T-cell (primary cell): ENCODE measurements around the gene MIB2. TPM values are rescaled to one million over a fixed set of nuclear protein-coding genes. Genes with fewer than 3 reads are reported as not detected.

Source experiments
- ATAC-seq, 4 experiments: fragments of 200-7000 bp in 3 of 4; fragments of 150-1000 bp in 1 of 4; cut with Tn5 transposase; replicated peaks in 1 of 4; 1 replicate in 3 of 4; 2 replicates in 1 of 4; pipeline ENCODE4 v1.10.0; 2021; ENCODE audit warnings: moderate library complexity in 3 of 4, mild to moderate bottlenecking in 2 of 4, moderate number of reproducible peaks in 1 of 4
- CTCF ChIA-PET, 2 donors: fragments of 300-600 bp; sonication (Branson Sonifier 250); formaldehyde crosslinking; loops; one replicate each; lab custom pipeline; 2022; ENCODE audit warnings: antibody characterized with exemption in 2 of 2; lab: Charles Lee
- POLR2A ChIA-PET, 2 donors: fragments of 300-600 bp; sonication (Branson Sonifier 250); formaldehyde crosslinking; loops; one replicate each; lab custom pipeline; 2022; ENCODE audit warnings: antibody characterized with exemption in 2 of 2; lab: Charles Lee
- DNase-seq, 35 experiments: peaks; one replicate each; pipeline versions ENCODE4 v3.0.0 to v3.0.0-alpha.2; 2013 to 2023
- H3K27ac ChIP-seq: one replicate; pipeline ENCODE4 v1.5.1; 2013; ENCODE audit warnings: low read length
- H3K27me3 ChIP-seq, 2 experiments: replicated peaks in 1 of 2; 1 replicate in 1 of 2; 2 replicates in 1 of 2; pipeline versions ENCODE4 v1.6.1 to v1.7.0; 2013; ENCODE audit warnings: low read length in 1 of 2, mixed read lengths in 1 of 2; ENCODE audit not compliant: control insufficient read depth in 2 of 2, insufficient read depth in 2 of 2; ENCODE audit errors: extremely low read depth in 1 of 2
- H3K36me3 ChIP-seq, 2 donors: 1 replicate in 1 of 2; 2 replicates in 1 of 2; pipeline versions ENCODE4 v1.6.1 to v1.7.0; 2013; ENCODE audit warnings: low read length in 1 of 2; ENCODE audit not compliant: control insufficient read depth in 2 of 2, insufficient read depth in 1 of 2; ENCODE audit errors: extremely low read depth in 1 of 2
- H3K4me1 ChIP-seq, 2 experiments: 1 replicate in 1 of 2; 2 replicates in 1 of 2; pipeline versions ENCODE4 v1.6.1 to v1.7.0; 2013; ENCODE audit warnings: low read length in 2 of 2, mixed read lengths in 1 of 2; ENCODE audit not compliant: insufficient read depth in 2 of 2, control insufficient read depth in 1 of 2; ENCODE audit errors: extremely low read depth in 1 of 2
- H3K4me3 ChIP-seq, 2 donors: 1 replicate in 1 of 2; 2 replicates in 1 of 2; pipeline versions ENCODE4 v1.5.1 to v1.7.0; 2013; ENCODE audit warnings: mild to moderate bottlenecking in 2 of 2, low read length in 1 of 2, moderate library complexity in 1 of 2; ENCODE audit not compliant: control insufficient read depth in 1 of 2; ENCODE audit errors: extremely low read depth in 1 of 2
- H3K9me3 ChIP-seq: 2 replicates; pipeline ENCODE4 v1.7.0; 2013
- H3K27ac Mint-ChIP-seq, 2 donors: one replicate each; pipeline ENCODE4 v1.8.0; 2020 to 2021; ENCODE audit warnings: mild to moderate bottlenecking in 2 of 2, mixed read lengths in 2 of 2
- H3K27me3 Mint-ChIP-seq, 2 donors: one replicate each; pipeline ENCODE4 v1.8.0; 2021 to 2022; ENCODE audit warnings: mixed read lengths in 2 of 2
- H3K36me3 Mint-ChIP-seq: one replicate; pipeline ENCODE4 v1.8.0; 2021; ENCODE audit warnings: mixed read lengths
- H3K4me1 Mint-ChIP-seq, 3 donors: one replicate each; pipeline ENCODE4 v1.8.0; 2020 to 2022; ENCODE audit warnings: mixed read lengths in 3 of 3, mild to moderate bottlenecking in 1 of 3
- H3K4me3 Mint-ChIP-seq, 3 donors: one replicate each; pipeline ENCODE4 v1.8.0; 2020 to 2022; ENCODE audit warnings: mild to moderate bottlenecking in 3 of 3, mixed read lengths in 3 of 3, moderate library complexity in 3 of 3
- H3K9me3 Mint-ChIP-seq, 3 donors: one replicate each; pipeline ENCODE4 v1.8.0; 2020 to 2022; ENCODE audit warnings: mixed read lengths in 3 of 3
- WGBS: methylation state at CpG from one replicate; pipeline ENCODE4 v1.1.5; 2013; ENCODE audit warnings: missing lambda C conversion rate; ENCODE audit not compliant: insufficient coverage; 5-methylcytosine and 5-hydroxymethylcytosine counted together
- total RNA-seq, 35 experiments: library from RNA in 6 of 35; stranded (reverse) in 6 of 35; fragments of 120-200 nt in 1 of 35; gene quantifications; one replicate each; pipeline versions ENCODE4 v1.2.1 to v1.2.4 and lab custom pipeline; 2013 to 2026

Gene MIB2
- total RNA-seq, 5 donors from 2014 or later (not counting 1 experiment from before 2014, with no cell fraction given) = 68.9 to 105 (median 103) TPM

DNA sequence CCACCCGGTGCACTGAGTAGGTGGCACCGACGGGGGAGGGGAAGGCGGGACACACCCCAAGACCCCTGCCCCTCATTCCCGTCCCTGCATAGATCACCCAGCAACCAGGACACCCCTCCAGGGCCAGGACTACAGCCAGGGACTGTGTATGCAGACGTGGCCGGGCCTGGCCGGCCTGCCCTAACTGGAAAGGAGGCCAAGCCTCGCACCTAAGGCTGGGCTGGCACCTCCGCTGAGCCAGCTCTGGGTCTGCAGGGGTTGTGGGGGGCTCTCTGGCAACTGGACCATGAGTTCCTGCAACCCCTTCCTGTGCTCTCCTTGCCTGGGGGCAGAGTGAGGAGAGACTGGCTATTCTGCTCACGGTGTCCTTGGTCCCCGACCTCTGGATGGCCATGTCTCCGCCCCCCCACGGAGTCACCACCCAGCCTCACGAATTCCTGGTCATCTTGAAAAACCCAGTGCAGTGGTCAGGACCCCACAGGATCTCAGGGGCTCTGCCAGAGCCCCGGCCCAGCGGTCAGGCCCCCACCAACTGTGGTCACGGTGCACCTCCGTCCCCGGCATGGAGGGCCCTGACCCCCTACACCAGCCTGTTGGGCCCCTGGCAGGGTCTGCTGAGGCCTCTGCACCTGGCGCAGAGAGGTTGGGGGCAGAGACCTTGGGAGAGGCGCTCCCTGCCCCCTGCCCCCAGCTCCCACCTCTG is 14.3 kb upstream of the MIB2 start:
- WGBS = 90% methylated on average over 15 of the region's 22 CpGs
- ATAC-seq = no peak
- no peak for DNase-seq
- H3K27ac Mint-ChIP-seq = no peak overlapping the region
- H3K36me3 ChIP-seq = no peaks in the 10 kb centered on the region
- peak overlapping the region; percentile 60 to 70 (median 69) for H3K4me3 Mint-ChIP-seq
- H3K9me3 ChIP-seq = no peaks in the 10 kb centered on the region
- ChIA-PET POLR2A (no interaction called here), CTCF (no interaction called here)
- H3K27me3 ChIP-seq = peaks cover 0 to 31% of the 10 kb centered on the region in 2 experiments
- no peak overlapping the region for H3K27ac ChIP-seq
- no peaks in the 10 kb centered on the region for H3K36me3 Mint-ChIP-seq
- peaks cover 6 to 22% of the 10 kb centered on the region in 2 experiments for H3K4me1 ChIP-seq
- H3K9me3 Mint-ChIP-seq = no peaks in the 10 kb centered on the region
- H3K4me3 ChIP-seq = no peak overlapping the region
- H3K27me3 Mint-ChIP-seq = peaks cover 0 to 6% of the 10 kb centered on the region in 2 donors
- peaks cover 7 to 13% (median 12%) of the 10 kb centered on the region in 3 donors for H3K4me1 Mint-ChIP-seq

DNA sequence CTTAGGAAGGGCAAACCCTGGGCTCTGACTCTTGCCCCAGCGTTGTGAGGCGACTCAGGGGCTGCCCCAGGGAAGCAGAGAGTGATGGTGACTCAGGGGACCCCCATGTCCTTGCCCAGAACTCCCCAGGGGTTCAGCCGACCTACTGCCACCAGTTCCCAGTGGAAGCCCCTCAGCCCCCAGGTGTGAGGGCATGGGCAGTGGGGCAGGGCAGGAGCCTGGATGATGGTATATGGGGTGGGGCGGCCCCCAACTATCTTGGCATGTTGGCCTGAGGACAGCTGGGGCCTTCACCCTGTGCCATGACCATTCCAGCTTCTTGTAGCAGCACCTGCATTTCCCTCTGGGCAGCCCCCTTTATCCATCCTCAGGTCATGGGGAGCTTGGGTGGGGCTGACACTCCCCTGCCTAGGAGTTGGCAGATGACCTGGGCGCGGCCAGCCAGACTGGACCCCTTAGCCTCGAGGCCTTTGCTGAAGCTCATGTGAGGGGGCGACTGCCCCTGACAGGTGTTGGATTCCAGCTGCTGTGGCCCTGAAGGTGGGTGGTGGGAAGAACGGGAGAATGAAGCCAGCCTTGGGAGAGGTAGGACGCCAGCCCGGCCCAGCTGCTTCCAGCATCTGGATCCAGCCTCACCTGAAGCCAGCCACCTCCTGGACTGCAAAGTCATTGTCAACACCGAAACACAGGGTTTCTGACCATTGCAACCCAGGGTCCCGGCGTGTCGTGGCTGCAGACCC is 13.6 kb upstream of the MIB2 start:
- Histone ChIP-seq H3K36me3 (no peaks in the 10 kb centered on the region), H3K27me3 (peaks cover 0 to 31% of the 10 kb centered on the region in 2 experiments), H3K4me3 (no peak overlapping the region), H3K4me1 (peaks cover 8 to 25% of the 10 kb centered on the region in 2 experiments), H3K9me3 (no peaks in the 10 kb centered on the region), H3K27ac (no peak overlapping the region)
- ChIA-PET CTCF (no interaction called here), POLR2A (no interaction called here)
- Mint-ChIP-seq H3K4me3 (peak overlapping the region in 1 of 3 donors; percentile 70), H3K9me3 (no peaks in the 10 kb centered on the region), H3K27ac (no peak overlapping the region), H3K27me3 (peaks cover 0 to 6% of the 10 kb centered on the region in 2 donors), H3K36me3 (no peaks in the 10 kb centered on the region), H3K4me1 (peaks cover 9 to 15% (median 14%) of the 10 kb centered on the region in 3 donors)
- ATAC-seq = no peak
- 93% methylated on average over 12 of the region's 15 CpGs for WGBS
- DNase-seq = no peak

DNA sequence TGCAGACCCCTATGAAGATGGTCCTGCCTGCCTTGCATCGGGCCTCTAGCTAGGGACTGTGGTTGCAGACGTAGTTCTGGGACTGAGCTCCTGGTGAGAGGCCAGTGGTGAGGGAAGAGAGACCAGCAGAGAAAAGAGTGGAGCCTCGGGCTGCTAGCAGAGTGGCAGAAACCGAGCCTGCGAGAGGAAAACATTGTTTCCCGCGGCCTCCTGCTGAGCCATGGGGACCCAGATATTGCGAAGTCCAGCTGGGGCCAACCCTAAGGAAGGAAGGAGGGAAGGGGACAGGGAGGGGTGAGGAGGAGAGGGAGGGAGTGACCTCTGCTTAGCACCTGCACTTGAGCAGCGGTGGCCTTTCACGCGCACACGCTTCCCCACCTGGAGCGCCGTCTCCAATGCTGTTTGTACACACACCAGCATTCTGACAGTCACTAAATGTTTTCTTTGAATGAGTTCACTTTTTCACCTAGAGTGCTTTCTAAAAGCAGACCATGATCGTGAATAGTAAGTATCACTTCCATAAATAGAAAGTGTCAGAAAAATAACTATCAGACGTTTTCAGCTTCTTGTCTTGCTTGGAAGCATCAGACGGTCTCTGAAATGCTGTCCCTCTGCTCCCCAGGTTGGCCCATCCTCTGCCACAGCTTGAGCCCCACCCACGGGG is 12.9 kb upstream of the MIB2 start:
- POLR2A ChIA-PET = no interaction called here
- 82% methylated on average over 13 of the region's 18 CpGs for WGBS
- H3K4me1 ChIP-seq = peaks cover 12 to 31% of the 10 kb centered on the region in 2 experiments
- Mint-ChIP-seq H3K36me3 (no peaks in the 10 kb centered on the region), H3K27me3 (peaks cover 0 to 6% of the 10 kb centered on the region in 2 donors), H3K4me3 (no peak overlapping the region), H3K27ac (peak overlapping the region in 1 of 2 donors; percentile 58), H3K4me1 (peaks cover 16 to 22% (median 21%) of the 10 kb centered on the region in 3 donors), H3K9me3 (no peaks in the 10 kb centered on the region)
- H3K36me3 ChIP-seq = no peaks in the 10 kb centered on the region
- DNase-seq (no peak), ATAC-seq (no peak)
- H3K9me3 ChIP-seq = no peaks in the 10 kb centered on the region
- H3K4me3 ChIP-seq = no peak overlapping the region
- CTCF ChIA-PET = no interaction called here
- peaks cover 0 to 30% of the 10 kb centered on the region in 2 experiments for H3K27me3 ChIP-seq
- H3K27ac ChIP-seq = no peak overlapping the region

DNA sequence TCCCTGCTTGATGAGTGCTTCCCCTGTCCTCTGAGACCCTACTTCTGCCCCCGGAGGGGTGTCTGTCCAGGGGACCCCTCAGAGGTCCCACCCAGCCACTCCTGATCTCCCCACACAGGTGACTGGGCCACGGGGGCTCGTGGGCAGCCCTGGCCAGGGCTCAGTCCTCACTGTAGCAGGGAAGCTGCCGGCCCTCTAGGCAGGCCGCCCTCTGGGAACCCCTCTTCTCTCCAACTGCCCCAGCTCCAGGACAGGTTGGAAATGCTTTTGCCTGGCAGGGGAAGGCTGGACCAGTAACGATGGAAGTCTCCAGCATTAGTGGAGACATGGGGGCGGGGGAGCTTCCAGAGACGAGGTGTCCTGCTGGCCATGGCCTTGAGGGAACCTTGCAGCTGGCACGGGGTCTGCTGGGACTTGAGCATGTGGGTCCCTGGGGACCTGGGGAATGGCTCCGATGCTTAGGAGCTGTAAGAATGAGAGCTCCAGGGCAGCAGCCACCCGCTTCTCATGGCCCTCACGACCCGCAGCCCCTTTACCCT is 12.3 kb upstream of the MIB2 start:
- H3K4me1 Mint-ChIP-seq = peaks cover 21 to 24% (median 21%) of the 10 kb centered on the region in 3 donors
- Histone ChIP-seq H3K27me3 (peaks cover 0 to 24% of the 10 kb centered on the region in 2 experiments), H3K4me3 (no peak overlapping the region), H3K36me3 (no peaks in the 10 kb centered on the region), H3K27ac (no peak overlapping the region), H3K9me3 (no peaks in the 10 kb centered on the region), H3K4me1 (peaks cover 12 to 29% of the 10 kb centered on the region in 2 experiments)
- ATAC-seq (no peak), DNase-seq (no peak)
- no peak overlapping the region for H3K4me3 Mint-ChIP-seq
- POLR2A ChIA-PET = no interaction called here
- WGBS = 86% methylated on average over 9 of the region's 13 CpGs
- peak overlapping the region in 1 of 2 donors; percentile 58 for H3K27ac Mint-ChIP-seq
- CTCF ChIA-PET = no interaction called here
- H3K27me3 Mint-ChIP-seq = peaks cover 0 to 6% of the 10 kb centered on the region in 2 donors
- no peaks in the 10 kb centered on the region for H3K36me3 Mint-ChIP-seq
- no peaks in the 10 kb centered on the region for H3K9me3 Mint-ChIP-seq

DNA sequence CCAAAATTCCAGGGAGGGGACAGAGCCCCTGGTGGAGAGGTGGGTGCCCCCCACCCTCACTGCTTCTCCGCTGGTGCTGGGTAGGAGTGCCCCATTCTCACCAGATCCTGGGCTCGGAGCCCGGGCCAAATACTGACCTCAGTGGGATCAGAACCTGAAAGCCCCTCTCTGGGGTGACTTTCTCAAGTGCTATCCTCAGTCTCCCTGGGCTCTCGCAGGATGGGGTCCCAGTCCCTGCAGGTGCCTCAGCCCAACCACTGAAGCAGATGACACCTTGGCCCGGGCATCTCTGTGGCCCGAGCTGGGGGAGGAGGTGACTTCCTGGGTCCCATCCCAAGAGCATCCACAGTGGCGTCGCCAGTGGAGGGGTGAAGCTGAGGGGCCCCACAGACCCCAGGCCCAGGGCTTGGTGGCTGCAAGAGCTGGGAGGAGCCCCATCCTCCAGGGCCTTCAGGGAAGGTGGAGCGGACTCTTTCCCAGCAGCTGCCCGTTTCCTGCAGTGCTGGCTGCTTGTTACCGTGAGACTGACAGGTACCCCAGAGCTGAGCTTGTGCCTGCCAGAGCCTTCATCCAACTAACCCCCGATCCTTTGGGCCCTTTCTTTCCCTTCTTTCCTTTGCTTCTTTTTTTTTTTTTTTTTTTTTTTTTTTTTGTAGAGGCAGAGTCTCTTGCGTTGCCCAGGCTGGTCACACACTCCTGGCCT is 11.5 kb upstream of the MIB2 start:
- CTCF ChIA-PET = no interaction called here
- WGBS = 73% methylated on average over 11 of the region's 13 CpGs

More for the DNA sequence above, 11.5 kb upstream of the MIB2 start:
- POLR2A ChIA-PET = interaction anchor here in 1 of 2 donors (0.6 kb wide), 1 partner anchor 10 kb away, joined by 3 read pairs; no protein-coding TSS in a partner anchor
- no peaks in the 10 kb centered on the region for H3K9me3 Mint-ChIP-seq
- no peak for ATAC-seq
- H3K27me3 Mint-ChIP-seq = peaks cover 0 to 3% of the 10 kb centered on the region in 2 donors
- H3K4me3 Mint-ChIP-seq = no peak overlapping the region
- Histone ChIP-seq H3K27me3 (peaks cover 0 to 16% of the 10 kb centered on the region in 2 experiments), H3K27ac (no peak overlapping the region), H3K9me3 (no peaks in the 10 kb centered on the region), H3K4me1 (peaks cover 12 to 26% of the 10 kb centered on the region in 2 experiments), H3K36me3 (no peaks in the 10 kb centered on the region), H3K4me3 (no peak overlapping the region)
- no peak overlapping the region for H3K27ac Mint-ChIP-seq
- peak in 1 of 35 experiments; percentile 3 for DNase-seq
- no peaks in the 10 kb centered on the region for H3K36me3 Mint-ChIP-seq
- H3K4me1 Mint-ChIP-seq = peaks cover 18 to 21% (median 19%) of the 10 kb centered on the region in 3 donors
